ENCODE measurements around the gene FFAR4. TPM values are rescaled to one million over a fixed set of nuclear protein-coding genes. Genes with fewer than 3 reads are reported as not detected.

Gene FFAR4
- total RNA-seq, 1 experiment from 2014 or later, result not detected

DNA sequence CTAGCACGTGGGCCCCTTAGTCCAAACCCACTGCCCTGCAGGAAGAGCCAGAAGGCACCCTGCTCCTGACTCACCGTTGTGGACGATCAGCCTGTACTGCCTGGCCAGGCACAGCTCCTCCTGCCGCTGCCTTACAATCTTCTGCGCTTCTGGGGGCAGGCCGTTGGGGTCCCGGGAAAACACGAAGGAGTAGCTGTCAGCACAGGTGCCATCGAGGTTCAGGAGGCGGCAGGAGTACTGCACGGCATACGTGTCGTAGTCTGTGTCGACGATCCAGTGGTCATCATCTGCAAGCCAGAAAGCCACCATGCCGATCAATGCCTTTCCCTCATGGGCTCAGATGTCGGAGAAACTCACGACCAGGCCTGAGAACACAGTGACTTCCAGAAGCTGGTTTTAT is 27.3 kb downstream of the FFAR4 start:
- in situ Hi-C loops (cut with HindIII; ENCODE audit: low pct_unique_long_range_greater_than_20kb, low sequenced_read_pairs), result no loop called here
- DNase-seq (ENCODE audit: low read depth, low spot score), result no peak

DNA sequence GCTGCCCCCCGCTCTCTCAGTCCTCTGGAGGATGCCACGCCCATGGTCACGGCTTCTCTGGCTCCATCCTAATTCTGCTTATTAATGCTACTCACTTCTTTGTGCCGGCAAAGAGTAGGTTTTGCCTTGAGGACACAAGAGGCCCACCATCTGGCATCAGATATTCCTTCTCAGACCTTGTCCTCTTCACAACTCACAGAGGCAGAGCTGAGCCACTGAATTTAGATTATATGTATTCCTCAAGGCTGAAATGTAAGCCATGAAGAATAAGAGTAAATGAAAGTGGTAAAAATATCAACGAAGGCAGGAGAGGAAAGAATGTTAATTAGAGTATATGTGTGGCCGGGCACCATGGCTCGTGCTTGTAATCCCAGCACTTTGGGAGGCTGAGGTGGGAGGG is 28.1 kb downstream of the FFAR4 start:
- in situ Hi-C loops (cut with HindIII; ENCODE audit: low pct_unique_long_range_greater_than_20kb, low sequenced_read_pairs), result no loop called here
- DNase-seq (ENCODE audit: low read depth, low spot score), result no peak

DNA sequence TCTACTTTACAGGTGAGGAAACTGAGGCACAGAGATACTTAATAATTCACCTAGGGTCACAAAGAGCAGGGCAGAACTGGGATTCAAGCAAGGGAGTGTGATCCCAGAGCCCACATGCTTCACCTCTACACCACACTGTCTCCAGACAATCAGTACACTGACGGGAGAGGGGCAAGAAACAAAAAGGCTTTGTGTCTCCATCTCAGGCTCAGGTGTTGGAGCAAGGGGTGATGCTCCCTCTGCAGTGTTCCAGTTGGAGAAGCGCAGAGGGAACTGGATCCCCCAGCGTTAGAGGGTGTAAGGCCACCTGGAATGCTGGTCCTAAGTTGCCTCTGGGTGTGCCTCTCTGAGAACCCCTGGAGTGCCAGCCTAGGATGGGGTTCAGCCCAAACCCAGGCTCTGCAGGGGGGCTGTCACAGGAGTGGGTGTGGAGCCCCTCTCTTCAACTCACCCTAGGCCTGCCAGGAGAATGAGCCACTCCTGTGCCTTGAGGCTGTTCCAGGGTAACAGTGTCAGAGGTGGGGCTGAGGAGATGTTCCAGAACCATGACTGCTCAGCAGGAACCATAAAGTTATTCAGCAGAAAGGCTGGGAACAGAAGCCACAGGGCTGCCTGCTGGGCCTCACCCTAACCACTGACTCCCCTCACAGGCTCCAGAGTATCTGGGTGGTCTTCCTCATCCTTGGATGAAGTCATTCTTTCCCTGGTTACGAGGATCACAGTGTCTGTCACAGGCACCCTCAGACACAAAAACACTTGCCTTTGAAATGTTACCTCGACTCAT is 29.1 kb downstream of the FFAR4 start:
- in situ Hi-C loops (cut with HindIII; ENCODE audit: low pct_unique_long_range_greater_than_20kb, low sequenced_read_pairs), result no loop called here
- no peak for DNase-seq (ENCODE audit: low read depth, low spot score)

DNA sequence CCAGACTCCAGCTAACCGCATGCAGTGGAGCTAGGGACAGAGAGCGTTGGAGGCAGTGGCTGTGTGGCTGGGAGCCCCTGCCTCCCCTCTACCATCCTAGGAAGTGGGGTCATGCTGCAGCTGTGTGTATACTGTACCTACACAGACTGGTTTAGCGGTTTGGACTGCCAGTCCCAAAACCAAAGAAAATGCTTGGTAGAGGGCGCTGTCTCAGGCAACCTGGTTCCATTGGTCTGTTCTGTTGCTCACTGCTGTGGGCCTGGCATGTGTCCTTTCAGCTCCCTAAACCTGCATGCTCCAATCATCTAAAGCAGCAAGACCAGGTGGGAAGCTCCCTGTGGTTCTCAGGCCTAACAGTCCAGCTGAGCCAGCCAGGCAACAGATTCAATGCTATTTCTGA is 30.1 kb downstream of the FFAR4 start:
- in situ Hi-C loops (cut with HindIII; ENCODE audit: low pct_unique_long_range_greater_than_20kb, low sequenced_read_pairs), result no loop called here
- no peak for DNase-seq (ENCODE audit: low read depth, low spot score)

DNA sequence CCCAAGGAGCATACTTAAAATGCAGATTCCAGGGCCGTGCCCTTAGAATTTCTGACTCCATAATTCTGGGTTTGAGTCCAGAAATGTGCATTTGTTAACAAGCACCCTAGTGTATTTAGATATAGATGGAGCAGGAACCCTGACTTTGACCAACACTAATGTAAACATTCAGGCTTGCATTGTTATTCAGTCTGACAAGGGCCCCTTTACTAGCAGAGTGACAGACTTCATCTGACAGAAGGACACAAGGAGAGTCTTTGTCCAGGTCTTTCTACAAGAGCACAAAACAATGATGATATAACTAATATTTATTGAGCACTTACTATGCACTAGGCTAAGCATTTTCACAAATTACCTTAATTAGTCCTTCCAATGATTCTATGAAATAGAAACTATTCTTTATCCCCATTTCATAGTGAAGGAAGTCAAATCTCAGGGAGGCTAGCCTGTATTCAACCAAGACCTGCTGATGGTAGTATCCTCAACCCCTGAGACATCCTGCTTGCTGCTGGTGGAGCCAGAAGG is 30.7 kb downstream of the FFAR4 start:
- in situ Hi-C loops (cut with HindIII; ENCODE audit: low pct_unique_long_range_greater_than_20kb, low sequenced_read_pairs), result no loop called here

DNA sequence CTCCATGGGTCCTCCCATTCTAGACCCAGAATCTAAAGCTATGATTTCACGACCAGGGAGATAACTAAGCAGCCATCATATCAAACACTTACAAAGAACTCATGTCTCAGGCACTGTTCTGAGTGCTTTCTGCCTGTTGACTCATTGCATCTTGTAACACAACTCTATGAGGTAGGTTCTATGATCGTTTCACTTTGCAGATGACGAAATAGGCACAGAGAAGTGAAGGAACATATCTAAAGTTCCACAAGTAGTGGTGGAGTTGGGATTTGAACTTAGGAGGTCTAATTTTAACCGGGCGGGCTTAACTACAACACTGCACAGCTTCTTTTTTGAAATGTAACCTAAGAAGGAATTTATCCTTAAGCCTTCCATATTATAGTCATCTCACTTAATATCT is 31.7 kb downstream of the FFAR4 start:
- in situ Hi-C loops (cut with HindIII; ENCODE audit: low pct_unique_long_range_greater_than_20kb, low sequenced_read_pairs), result no loop called here
- no peak for DNase-seq (ENCODE audit: low read depth, low spot score)

More for the DNA sequence above, 30.7 kb downstream of the FFAR4 start:
- DNase-seq (ENCODE audit: low read depth, low spot score), result no peak

DNA sequence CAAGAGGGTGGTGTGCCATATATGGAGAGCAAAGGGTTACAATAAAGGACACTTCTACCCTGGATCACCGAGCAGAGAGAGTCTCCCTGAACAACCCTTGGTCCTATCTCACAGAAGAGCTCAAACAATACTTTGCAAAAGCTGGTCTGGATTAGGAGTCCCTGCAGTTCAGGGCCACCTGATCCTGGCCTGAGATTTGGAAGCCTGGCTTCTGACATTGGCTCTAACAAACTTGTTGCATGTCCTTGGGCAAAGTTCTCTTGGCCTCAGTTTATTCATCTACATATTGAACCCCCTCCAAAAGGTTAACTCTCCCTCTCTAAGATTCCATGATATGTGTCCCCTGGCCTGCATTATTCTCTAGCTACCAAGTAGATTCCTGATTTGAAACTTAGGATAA is 32.9 kb downstream of the FFAR4 start:
- DNase-seq (ENCODE audit: low read depth, low spot score), result no peak
- in situ Hi-C loops (cut with HindIII; ENCODE audit: low pct_unique_long_range_greater_than_20kb, low sequenced_read_pairs), result no loop called here

DNA sequence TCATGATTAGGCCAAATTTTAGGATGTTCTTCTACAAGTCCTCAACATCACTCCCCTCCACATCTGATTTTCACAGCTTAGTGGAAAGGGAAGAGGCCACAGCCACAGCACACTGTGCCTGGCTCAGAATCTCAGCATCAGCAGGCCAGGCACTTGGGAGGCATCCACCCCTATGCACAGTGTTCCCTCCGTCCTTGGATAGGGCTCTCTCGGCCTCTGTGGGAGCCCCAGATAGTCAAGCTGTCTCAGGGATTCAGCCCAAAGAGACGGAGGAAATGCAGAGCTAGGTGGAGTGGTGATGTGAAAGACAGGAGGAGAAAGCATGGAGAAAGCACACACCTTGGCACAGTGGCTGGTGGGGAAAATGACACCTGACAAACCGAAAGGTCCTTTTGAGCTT is 33.3 kb downstream of the FFAR4 start:
- no peak for DNase-seq (ENCODE audit: low read depth, low spot score)
- in situ Hi-C loops (cut with HindIII; ENCODE audit: low pct_unique_long_range_greater_than_20kb, low sequenced_read_pairs), result no loop called here

DNA sequence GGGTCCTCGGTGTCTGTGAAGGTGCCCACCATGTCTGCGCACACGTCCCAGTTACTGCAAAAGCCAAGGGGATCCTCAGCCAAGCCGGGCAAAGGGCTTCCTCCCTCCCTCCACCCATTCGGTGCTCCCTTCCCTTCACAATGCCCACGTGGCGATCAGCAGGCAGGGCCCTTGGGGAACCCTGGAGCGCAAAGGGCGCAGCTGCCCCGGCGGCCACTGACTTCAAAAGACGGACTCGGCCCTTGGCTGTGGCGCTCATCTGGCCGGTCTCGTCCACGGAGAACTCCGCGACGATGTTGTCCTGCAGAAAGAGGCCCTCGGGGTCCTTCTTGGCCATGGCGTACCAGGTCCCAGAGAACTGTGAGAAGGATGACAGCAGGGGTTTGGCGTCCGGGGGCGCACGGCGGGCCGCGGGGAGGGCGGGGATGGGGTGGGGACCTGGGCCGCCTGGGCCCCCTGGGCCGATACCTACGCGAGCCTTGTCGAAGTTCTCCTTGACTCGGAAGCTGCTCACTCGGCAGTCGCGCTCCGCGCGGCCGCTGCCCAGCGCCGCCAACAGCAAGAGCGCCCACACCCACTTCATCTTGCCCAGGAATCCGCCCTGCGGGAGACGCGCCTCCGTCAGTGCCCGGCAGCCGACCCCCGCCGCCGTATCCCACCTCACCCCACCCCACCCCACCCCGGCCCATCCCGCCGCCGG is 34.1 kb downstream of the FFAR4 start:
- no peak for DNase-seq (ENCODE audit: low read depth, low spot score)
- in situ Hi-C loops (cut with HindIII; ENCODE audit: low pct_unique_long_range_greater_than_20kb, low sequenced_read_pairs), result no loop called here

DNA sequence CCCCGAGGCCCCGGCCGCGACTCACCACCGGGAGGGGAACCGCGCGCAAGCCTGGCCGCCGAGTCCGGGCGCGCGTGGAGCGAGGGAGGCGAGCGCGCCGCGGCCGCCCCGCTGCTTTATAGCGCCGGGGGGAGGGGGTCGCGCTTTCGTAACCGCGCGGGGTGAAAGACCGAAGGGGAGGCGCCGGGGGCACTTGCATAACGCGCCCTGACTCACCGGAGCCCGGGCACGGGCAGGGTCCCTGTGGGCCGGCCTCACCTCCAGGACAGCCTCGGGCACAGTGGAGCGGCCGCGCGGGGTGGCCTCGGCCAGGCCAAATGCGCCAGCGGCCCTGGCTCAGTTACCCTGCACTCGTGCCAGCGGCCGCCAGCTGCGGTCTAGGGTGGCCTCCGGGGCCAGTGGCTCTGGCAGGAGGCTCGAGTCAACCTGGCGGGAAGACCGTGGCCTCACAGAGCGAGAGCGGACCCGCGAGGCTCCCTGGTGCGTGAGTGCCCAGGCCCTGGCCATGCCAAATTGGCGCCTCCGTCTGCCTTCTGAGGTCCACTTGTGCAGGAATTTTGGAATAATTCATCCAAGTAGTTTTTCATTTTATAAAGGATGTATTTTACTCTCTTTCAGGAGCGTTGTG is 34.8 kb downstream of the FFAR4 start, which contains the start of gene RBP4:
Gene RBP4 (minus strand): TSS at position 90 of the 628 bp plus-strand sequence. CDS start 207 bp downstream, outside the sequence.
- in situ Hi-C loops (cut with HindIII; ENCODE audit: low pct_unique_long_range_greater_than_20kb, low sequenced_read_pairs), result no loop called here
- DNase-seq (ENCODE audit: low read depth, low spot score), result no peak

DNA sequence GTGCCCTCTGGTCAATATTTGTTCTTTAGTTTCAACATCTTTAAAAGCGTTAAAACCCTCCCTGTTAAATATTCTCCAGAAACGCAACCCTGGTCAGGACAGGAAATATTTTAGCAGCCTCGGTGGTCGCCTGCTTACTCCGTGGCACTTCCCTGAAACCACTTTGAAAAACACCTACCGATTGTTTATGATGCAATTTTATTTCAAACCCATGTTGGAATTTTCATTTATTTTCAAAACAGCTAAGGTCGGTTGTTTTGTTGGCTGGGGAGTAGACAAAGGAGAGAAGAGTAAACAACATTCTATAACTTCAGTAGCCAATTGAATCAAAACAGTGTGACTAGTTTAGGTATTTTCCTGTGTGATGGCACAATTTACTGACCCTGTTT is 35.3 kb downstream of the FFAR4 start:
- in situ Hi-C loops (cut with HindIII; ENCODE audit: low pct_unique_long_range_greater_than_20kb, low sequenced_read_pairs), result no loop called here
- no peak for DNase-seq (ENCODE audit: low read depth, low spot score)

DNA sequence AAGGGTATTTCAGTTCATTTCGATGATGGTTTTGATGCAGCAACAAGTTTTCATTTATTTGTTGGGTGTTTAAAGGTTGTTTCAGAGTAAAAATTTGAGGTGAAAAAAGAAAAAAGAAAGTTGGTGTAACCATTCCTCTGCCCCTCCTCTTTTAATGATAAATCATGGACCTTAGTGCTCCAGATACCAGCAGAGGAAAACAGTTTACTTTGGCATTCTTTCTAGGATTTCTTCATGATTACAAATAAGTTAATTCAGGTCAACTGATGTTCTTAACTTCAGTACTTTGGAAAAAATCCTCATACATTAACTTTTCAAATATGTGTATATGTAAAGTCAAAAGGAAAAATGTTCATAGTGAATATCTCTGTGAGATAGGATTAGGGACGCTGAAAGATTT is 36.6 kb downstream of the FFAR4 start:
- DNase-seq (ENCODE audit: low read depth, low spot score), result no peak
- in situ Hi-C loops (cut with HindIII; ENCODE audit: low pct_unique_long_range_greater_than_20kb, low sequenced_read_pairs), result no loop called here

DNA sequence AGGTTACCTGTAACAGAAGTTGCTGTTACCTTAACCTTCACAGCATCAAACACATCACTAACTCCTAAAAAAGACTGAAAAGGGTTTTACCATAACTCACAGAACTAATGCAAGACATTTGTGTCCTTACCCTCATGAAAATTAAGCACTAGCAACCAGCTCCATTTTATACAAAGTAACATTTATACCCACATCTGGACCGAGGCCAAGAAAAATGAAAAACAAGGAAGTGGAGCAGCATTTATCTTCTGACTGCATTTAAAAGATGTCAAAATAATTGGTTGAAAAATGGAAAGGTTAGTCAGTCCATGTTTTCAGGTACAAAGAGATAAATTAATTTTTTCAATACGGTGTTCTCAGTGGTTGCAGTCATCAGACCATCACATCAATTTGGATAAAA is 37.7 kb downstream of the FFAR4 start:
- in situ Hi-C loops (cut with HindIII; ENCODE audit: low pct_unique_long_range_greater_than_20kb, low sequenced_read_pairs), result no loop called here
- DNase-seq (ENCODE audit: low read depth, low spot score), result no peak

DNA sequence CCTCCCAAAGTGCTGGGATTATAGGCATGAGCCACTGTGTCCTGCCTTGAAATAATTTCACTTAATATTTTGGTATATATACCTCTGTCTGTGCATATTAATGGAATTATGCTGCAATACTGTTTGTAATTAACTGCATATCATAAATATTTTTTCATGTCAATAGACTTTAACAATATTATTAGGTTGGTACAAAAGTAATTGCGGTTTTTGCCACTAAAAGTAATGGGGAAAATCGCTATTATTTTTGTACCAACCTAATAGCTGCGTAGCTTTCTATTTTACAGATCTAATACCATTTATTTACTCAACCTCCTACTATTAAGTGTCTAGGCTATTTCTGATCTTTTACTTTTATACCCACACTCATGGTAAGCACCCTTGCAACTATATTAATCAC is 42.0 kb downstream of the FFAR4 start:
- DNase-seq (ENCODE audit: low read depth, low spot score), result no peak
- in situ Hi-C loops (cut with HindIII; ENCODE audit: low pct_unique_long_range_greater_than_20kb, low sequenced_read_pairs), result no loop called here

DNA sequence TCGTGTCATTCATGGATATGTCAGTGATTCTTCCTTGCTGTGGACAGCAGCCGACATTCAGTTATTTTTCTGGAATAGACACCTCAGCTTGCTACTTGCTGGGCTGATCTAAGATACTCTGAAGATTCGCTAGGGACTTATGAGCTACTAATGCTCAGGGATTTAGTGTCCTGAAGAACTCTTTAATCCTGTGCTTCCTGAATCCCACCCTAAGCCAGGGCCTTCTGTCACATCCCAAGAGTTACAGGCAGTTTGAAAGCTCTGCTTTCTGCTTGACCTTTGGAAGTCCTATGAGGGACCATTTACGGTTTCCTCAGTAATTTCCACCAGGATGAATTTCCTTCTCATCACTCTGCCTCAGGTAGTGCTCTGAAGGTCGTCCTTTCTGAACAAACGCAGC is 45.8 kb downstream of the FFAR4 start, which contains the start of gene PDE6C:
Gene PDE6C (plus strand): TSS at position 227 of the 400 bp plus-strand sequence. CDS start 189 bp downstream, outside the sequence.
- in situ Hi-C loops (cut with HindIII; ENCODE audit: low pct_unique_long_range_greater_than_20kb, low sequenced_read_pairs), result no loop called here
- no peak for DNase-seq (ENCODE audit: low read depth, low spot score)

DNA sequence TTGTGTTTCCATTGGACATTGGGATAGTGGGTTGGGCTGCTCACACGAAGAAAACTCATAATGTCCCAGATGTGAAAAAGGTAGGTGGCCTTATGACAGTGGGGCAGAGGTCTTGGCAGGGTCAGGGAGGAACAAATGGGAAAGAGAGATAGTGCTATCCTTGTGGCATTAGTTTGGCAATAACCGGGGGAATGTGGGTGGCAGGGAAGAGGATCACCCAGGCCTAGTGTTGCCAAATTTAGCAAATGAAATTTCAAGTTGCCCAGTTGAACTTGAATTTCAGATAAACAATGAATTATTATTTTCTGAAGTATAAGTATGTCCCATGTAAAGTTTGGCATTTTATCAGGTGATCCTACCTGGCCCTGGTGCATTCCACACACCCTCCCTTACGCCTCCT is 46.7 kb downstream of the FFAR4 start:
- DNase-seq (ENCODE audit: low read depth, low spot score), result no peak
- in situ Hi-C loops (cut with HindIII; ENCODE audit: low pct_unique_long_range_greater_than_20kb, low sequenced_read_pairs), result no loop called here

DNA sequence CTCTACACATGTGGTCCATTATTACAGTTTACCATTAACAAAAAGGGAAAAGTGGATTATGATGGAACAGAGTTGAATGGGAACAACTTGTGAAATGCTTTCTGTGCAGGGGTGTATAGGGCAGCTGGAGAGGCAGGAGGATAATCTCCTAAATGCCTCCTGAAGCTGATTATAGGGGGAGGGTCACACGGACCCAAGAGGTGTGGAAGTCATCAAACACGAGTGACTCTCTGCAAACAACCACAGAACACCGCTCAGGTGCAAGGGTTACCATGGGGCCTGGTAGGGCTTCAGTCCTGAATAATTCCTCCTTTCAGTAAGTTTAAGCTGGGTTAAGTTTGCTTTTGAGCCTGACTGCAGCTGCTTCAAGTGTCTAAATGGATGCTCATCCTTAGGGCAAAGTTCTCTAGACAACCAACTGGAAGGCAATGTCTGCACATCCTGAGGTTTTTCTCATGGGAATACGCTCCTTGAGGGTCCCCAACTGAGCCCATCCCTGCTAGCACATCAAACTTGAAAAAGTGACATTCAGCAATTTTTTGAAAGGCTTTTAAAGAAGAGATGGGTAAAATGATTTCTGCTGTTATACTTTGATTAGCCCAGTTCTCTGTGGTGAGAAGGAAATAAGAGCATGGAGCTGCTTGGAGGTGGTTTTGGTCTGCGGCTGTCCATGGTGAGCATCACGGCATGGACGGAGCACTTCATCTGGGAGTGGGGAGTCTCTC is 47.8 kb downstream of the FFAR4 start:
- in situ Hi-C loops (cut with HindIII; ENCODE audit: low pct_unique_long_range_greater_than_20kb, low sequenced_read_pairs), result no loop called here
- no peak for DNase-seq (ENCODE audit: low read depth, low spot score)

All from SK-MEL-5 (cell line).